ENCODE data around the gene EXT2.

GRCh38 chr11:44219830-44220796, 124.6 kb downstream of the EXT2 start:
- no peak for TF ChIP-seq CTCF (IDR thresholded peaks at IDR 0.05; ENCODE audit: poor library complexity, severe bottlenecking)
- TF ChIP-seq EP300 (conservative IDR thresholded peaks at IDR 0.05; ENCODE audit: poor library complexity, severe bottlenecking) = no peak
- TF ChIP-seq POLR2AphosphoS5 (IDR thresholded peaks at IDR 0.05) = no peak

All from neural cell (in vitro differentiated cells).